Loucy (cell line): Measurements from ENCODE around the gene C1QTNF8.

Experiments used
- H2AFZ ChIP-seq: fragments of 200-600 bp; sonication (generic); 2 replicates; pipeline ENCODE4 v1.6.0; 2016; ENCODE audit warnings: antibody characterized with exemption, mild to moderate bottlenecking, low read length, moderate library complexity
- H3F3A ChIP-seq: fragments of 200-600 bp; 2 replicates; pipeline ENCODE4 v1.6.0; 2016; ENCODE audit warnings: antibody characterized with exemption, low read depth, mild to moderate bottlenecking
- H3K27me3 ChIP-seq: fragments of 200-600 bp; sonication (generic); 2 replicates; pipeline ENCODE4 v1.6.1; 2014; ENCODE audit warnings: low read length, mild to moderate bottlenecking; ENCODE audit not compliant: insufficient read depth, poor library complexity, severe bottlenecking
- H3K36me3 ChIP-seq: fragments of 200-600 bp; sonication (generic); 2 replicates; pipeline ENCODE4 v1.6.1; 2016; ENCODE audit warnings: low read length; ENCODE audit not compliant: insufficient read depth
- H3K4me1 ChIP-seq: fragments of 200-600 bp; sonication (generic); 2 replicates; pipeline ENCODE4 v1.5.1; 2014; ENCODE audit warnings: low read length, mild to moderate bottlenecking; ENCODE audit not compliant: insufficient read depth, poor library complexity, severe bottlenecking
- H3K4me2 ChIP-seq: fragments of 200-600 bp; sonication (generic); 2 replicates; pipeline ENCODE4 v1.6.0; 2014; ENCODE audit warnings: antibody characterized with exemption, low read length, low read depth, mild to moderate bottlenecking; ENCODE audit not compliant: poor library complexity, severe bottlenecking
- H3K4me3 ChIP-seq: fragments of 200-600 bp; sonication (generic); 2 replicates; pipeline ENCODE4 v1.5.1; 2014; ENCODE audit warnings: low read length, mild to moderate bottlenecking, mixed read lengths; ENCODE audit not compliant: poor library complexity, severe bottlenecking
- H3K79me2 ChIP-seq: fragments of 200-600 bp; sonication (generic); 2 replicates; pipeline ENCODE4 v1.6.1; 2014; ENCODE audit warnings: low read length; ENCODE audit not compliant: insufficient read depth
- H3K9ac ChIP-seq: fragments of 200-600 bp; sonication (generic); 2 replicates; pipeline ENCODE4 v1.6.0; 2014; ENCODE audit warnings: mild to moderate bottlenecking, low read depth, low read length, moderate library complexity; ENCODE audit not compliant: poor library complexity, severe bottlenecking
- H3K9me2 ChIP-seq: fragments of 200-600 bp; sonication (generic); replicated peaks from 2 replicates; pipeline ENCODE4 v1.6.1; 2016; ENCODE audit warnings: low read depth, low read length, mixed read lengths
- H3K9me3 ChIP-seq: fragments of 200-600 bp; sonication (generic); 2 replicates; pipeline ENCODE4 v1.6.1; 2014; ENCODE audit warnings: mild to moderate bottlenecking, antibody characterized with exemption, low read length, low read depth; ENCODE audit not compliant: insufficient read depth
- H4K20me1 ChIP-seq: fragments of 200-600 bp; sonication (generic); 2 replicates; pipeline ENCODE4 v1.6.0; 2014; ENCODE audit warnings: antibody characterized with exemption, low read length, mild to moderate bottlenecking; ENCODE audit not compliant: insufficient read depth, poor library complexity, severe bottlenecking
- CTCF ChIP-seq: fragments of 200-600 bp; sonication (generic); conservative IDR thresholded peaks from 2 replicates; pipeline ENCODE4 v1.5.1; 2014; ENCODE audit warnings: mild to moderate bottlenecking, antibody characterized with exemption, low read length
- EZH2phosphoT487 ChIP-seq: fragments of 200-600 bp; IDR thresholded peaks from 2 replicates; pipeline ENCODE4 v1.6.1; 2018; ENCODE audit warnings: antibody characterized with exemption, mild to moderate bottlenecking, moderate library complexity, borderline replicate concordance

C1QTNF8 gene

DNA sequence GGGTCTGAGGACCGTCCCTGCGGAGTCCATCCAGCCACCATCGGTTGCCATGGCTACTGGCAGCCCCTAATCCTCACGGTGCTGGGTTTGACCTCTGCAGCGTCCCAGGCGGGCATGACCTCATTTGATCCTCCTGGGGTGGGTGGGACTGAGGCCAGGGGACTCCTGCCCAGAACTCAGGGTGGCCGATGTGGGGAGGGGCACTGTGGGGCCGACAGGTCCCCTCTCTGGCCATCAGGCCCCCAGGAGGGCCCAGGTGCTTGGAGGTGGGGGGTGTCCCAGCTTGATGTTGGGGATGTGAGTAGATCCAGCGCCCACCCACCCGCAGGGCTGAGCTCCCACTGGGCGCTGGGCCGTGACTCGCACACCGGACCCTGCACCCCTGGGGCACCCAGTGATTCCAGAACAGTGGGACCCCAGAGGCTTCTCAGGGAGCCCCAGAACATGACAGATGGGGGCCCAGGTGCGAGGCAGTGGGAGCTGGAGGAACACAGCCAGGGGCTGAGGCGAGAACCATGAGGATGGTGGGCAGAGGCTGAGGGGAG is 25.1 kb downstream of the C1QTNF8 start:
- Histone ChIP-seq H3K4me1 (no peaks in the 10 kb centered on the region), H3K9me2 (no peaks in the 10 kb centered on the region), H4K20me1 (no peaks in the 10 kb centered on the region), H3K27me3 (no peaks in the 10 kb centered on the region), H3K4me2 (no peak overlapping the region), H3K79me2 (no peaks in the 10 kb centered on the region), H3F3A (no peaks in the 10 kb centered on the region), H3K9me3 (no peaks in the 10 kb centered on the region), H2AFZ (no peak overlapping the region), H3K9ac (no peak overlapping the region), H3K36me3 (no peaks in the 10 kb centered on the region), H3K4me3 (no peak overlapping the region)
- no peak for TF ChIP-seq EZH2phosphoT487
- no peak for TF ChIP-seq CTCF

DNA sequence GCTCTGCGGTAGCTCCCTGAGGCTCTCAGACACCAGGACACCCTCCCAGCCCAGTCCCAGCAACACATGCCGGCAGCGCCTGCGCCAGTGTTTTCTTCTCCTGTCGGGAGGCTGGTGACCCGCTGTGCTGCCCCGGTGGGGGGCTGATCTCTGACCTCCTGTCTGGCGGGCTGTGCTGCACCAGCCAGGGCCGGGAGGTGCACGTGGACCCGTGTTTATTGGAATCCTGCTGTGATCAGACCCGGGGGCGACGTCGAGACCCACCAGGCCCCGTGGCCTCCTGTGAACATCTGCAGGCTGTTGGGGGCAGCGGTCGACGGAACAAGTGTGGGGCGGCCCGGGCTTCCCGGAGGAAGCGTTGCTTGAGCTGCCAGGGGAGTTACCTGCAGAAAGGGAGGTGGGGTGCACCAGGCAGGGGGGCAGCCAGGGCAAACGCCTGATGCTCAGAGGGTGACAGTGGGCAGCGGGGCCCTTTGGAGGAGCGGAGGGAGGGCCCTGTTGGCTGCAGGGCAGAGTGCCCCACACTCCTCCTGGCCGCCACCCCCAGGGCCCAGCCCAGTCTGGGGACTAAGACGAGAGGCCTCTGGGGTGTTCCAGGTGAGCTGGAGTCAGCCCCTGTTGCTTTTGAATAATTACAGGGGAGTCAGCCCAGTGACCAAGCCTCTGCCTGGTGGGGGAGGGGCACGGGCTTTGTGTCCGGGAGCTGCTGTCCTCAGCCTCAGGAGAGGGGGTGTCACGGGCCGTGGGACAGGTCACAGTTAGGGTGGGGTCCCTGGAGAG is 25.8 kb downstream of the C1QTNF8 start:
- Histone ChIP-seq H3K4me3 (no peak overlapping the region), H3K36me3 (no peaks in the 10 kb centered on the region), H3K9me2 (no peaks in the 10 kb centered on the region), H3F3A (no peaks in the 10 kb centered on the region), H3K9me3 (no peaks in the 10 kb centered on the region), H3K4me2 (no peak overlapping the region), H2AFZ (no peak overlapping the region), H3K27me3 (no peaks in the 10 kb centered on the region), H3K4me1 (no peaks in the 10 kb centered on the region), H3K79me2 (no peaks in the 10 kb centered on the region), H3K9ac (no peak overlapping the region), H4K20me1 (no peaks in the 10 kb centered on the region)
- TF ChIP-seq EZH2phosphoT487, result no peak
- no peak for TF ChIP-seq CTCF

DNA sequence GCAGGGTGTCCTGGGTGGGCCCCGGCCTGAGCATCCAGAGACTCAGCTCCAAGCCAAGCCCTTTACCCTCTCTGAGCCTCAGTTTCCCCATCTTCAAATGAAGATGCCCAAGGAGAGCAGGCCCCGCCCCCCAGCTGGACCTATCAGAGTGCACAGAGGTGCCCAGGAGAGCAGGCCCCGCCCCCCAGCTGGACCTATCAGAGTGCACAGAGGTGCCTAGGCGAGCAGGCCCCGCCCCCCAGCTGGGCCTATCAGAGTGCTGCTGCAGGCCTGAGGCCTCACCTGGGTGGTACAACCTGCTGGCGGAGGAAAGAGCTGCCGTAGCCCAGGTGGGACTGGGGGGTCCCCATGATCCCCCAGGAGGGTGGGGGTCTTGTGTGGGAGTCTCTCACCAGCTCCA is 26.9 kb downstream of the C1QTNF8 start:
- no peaks in the 10 kb centered on the region for H4K20me1 ChIP-seq
- H3K27me3 ChIP-seq, result no peaks in the 10 kb centered on the region
- H3K36me3 ChIP-seq, result no peaks in the 10 kb centered on the region
- H3K9me3 ChIP-seq, result no peaks in the 10 kb centered on the region
- no peaks in the 10 kb centered on the region for H3K4me1 ChIP-seq
- H3K4me2 ChIP-seq, result no peak overlapping the region
- H3K9ac ChIP-seq, result no peak overlapping the region
- no peaks in the 10 kb centered on the region for H3K9me2 ChIP-seq
- TF ChIP-seq CTCF, result no peak
- no peak for TF ChIP-seq EZH2phosphoT487
- no peak overlapping the region for H2AFZ ChIP-seq
- no peaks in the 10 kb centered on the region for H3F3A ChIP-seq
- no peak overlapping the region for H3K4me3 ChIP-seq
- no peaks in the 10 kb centered on the region for H3K79me2 ChIP-seq
